ENCODE measurements around the gene ADAMTS10.
"Not testable (repeated sequence)": the region's sequence is repeated elsewhere in the genome, so short reads cannot be mapped to it uniquely, and the experiment has no call there.

The ADAMTS10 gene

GRCh38 chr19:8567522-8568172, 42.9 kb downstream of the ADAMTS10 start:
- H3K4me3 ChIP-seq (ENCODE audit: low read depth, low read length) = no peak overlapping the region
- TF ChIP-seq MYC (IDR thresholded peaks at IDR 0.05; ENCODE audit: low read depth, low read length) = no peak
- no peak for TF ChIP-seq MAX (IDR thresholded peaks at IDR 0.05; ENCODE audit: low read depth, low read length)
- no peak for TF ChIP-seq CTCF (IDR thresholded peaks at IDR 0.05; ENCODE audit: low read depth, low read length)
- TF ChIP-seq POLR2A (IDR thresholded peaks at IDR 0.05; ENCODE audit: extremely low read depth, insufficient read length) = no peak
- DNase-seq (ENCODE audit: low read depth) = peak; percentile 76

GRCh38 chr19:8566855-8567254, 43.7 kb downstream of the ADAMTS10 start:
- DNase-seq (ENCODE audit: low read depth) = peak; percentile 62
- TF ChIP-seq CTCF (IDR thresholded peaks at IDR 0.05; ENCODE audit: low read depth, low read length) (no peak), POLR2A (IDR thresholded peaks at IDR 0.05; ENCODE audit: extremely low read depth, insufficient read length) (no peak), MYC (IDR thresholded peaks at IDR 0.05; ENCODE audit: low read depth, low read length) (no peak), MAX (IDR thresholded peaks at IDR 0.05; ENCODE audit: low read depth, low read length) (no peak)
- H3K4me3 ChIP-seq (ENCODE audit: low read depth, low read length) = no peak overlapping the region

- not testable (repeated sequence) for H3K4me3 ChIP-seq (ENCODE audit: low read depth, low read length)
- DNase-seq (ENCODE audit: low read depth) = peak; percentile 39
Observed at GRCh38 chr19:8564866-8565265, 45.6 kb downstream of the ADAMTS10 start.

- TF ChIP-seq CTCF (IDR thresholded peaks at IDR 0.05; ENCODE audit: low read depth, low read length) (no peak), POLR2A (IDR thresholded peaks at IDR 0.05; ENCODE audit: extremely low read depth, insufficient read length) (no peak), MYC (IDR thresholded peaks at IDR 0.05; ENCODE audit: low read depth, low read length) (no peak), MAX (IDR thresholded peaks at IDR 0.05; ENCODE audit: low read depth, low read length) (no peak)
- DNase-seq (ENCODE audit: low read depth) = no peak
- no peak overlapping the region for H3K4me3 ChIP-seq (ENCODE audit: low read depth, low read length)
Observed at GRCh38 chr19:8561075-8561764, 49.3 kb downstream of the ADAMTS10 start.

- TF ChIP-seq MYC (IDR thresholded peaks at IDR 0.05; ENCODE audit: low read depth, low read length) = no peak
- no peak for TF ChIP-seq MAX (IDR thresholded peaks at IDR 0.05; ENCODE audit: low read depth, low read length)
- no peak for TF ChIP-seq POLR2A (IDR thresholded peaks at IDR 0.05; ENCODE audit: extremely low read depth, insufficient read length)
- no peak for TF ChIP-seq CTCF (IDR thresholded peaks at IDR 0.05; ENCODE audit: low read depth, low read length)
- no peak for DNase-seq (ENCODE audit: low read depth)
- no peak overlapping the region for H3K4me3 ChIP-seq (ENCODE audit: low read depth, low read length)
Observed at GRCh38 chr19:8558325-8558724, 52.2 kb downstream of the ADAMTS10 start.

GRCh38 chr19:8557642-8558238, 52.8 kb downstream of the ADAMTS10 start:
- TF ChIP-seq MAX (IDR thresholded peaks at IDR 0.05; ENCODE audit: low read depth, low read length) (0 out of 2 replicates have a peak, but pooled peaks have one; percentile 14), CTCF (IDR thresholded peaks at IDR 0.05; ENCODE audit: low read depth, low read length) (no peak), MYC (IDR thresholded peaks at IDR 0.05; ENCODE audit: low read depth, low read length) (peak; percentile 34; the same call in 1 of the 2 replicates), POLR2A (IDR thresholded peaks at IDR 0.05; ENCODE audit: extremely low read depth, insufficient read length) (no peak)
- no peak overlapping the region for H3K4me3 ChIP-seq (ENCODE audit: low read depth, low read length)
- peak; percentile 68 for DNase-seq (ENCODE audit: low read depth)

GRCh38 chr19:8553729-8554128, 56.8 kb downstream of the ADAMTS10 start:
- DNase-seq (ENCODE audit: low read depth); H3K4me3 ChIP-seq (ENCODE audit: low read depth, low read length): not testable (repeated sequence)
